ENCODE results near the gene LHPP. TPM values are rescaled to one million over a fixed set of nuclear protein-coding genes. Genes with fewer than 3 reads are reported as not detected.

Gene LHPP
- total RNA-seq, 1 donor from 2014 or later, result 19.6 TPM

DNA sequence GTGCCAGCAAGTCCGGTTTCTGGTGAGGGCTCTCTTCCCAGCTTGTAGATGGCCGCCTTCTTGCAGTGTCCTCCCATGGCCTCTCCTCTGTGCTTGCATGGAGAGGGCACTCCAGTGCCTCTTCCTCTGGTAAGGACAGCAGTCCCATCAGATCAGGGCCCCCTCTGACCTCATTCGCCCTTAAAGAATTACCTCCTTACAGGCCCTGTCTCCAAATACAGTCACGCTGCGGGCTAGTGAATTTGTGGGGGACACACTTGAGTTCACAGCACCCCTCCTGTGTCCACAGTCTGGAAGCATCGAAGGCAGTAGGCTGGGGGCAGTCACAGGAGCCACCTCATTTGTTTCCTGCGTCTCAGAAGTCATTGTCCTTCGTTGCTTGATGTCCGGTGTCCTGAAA lies 54.6 kb downstream of the LHPP start:
- peaks cover 8% of the 10 kb centered on the region for H3K9me3 Mint-ChIP-seq
- DNase-seq (ENCODE audit: low spot score in 2 of 2, unreplicated experiment in 2 of 2), result no peak
- H3K36me3 Mint-ChIP-seq, result peaks cover 7% of the 10 kb centered on the region
- TF ChIP-seq, protein P1, sequence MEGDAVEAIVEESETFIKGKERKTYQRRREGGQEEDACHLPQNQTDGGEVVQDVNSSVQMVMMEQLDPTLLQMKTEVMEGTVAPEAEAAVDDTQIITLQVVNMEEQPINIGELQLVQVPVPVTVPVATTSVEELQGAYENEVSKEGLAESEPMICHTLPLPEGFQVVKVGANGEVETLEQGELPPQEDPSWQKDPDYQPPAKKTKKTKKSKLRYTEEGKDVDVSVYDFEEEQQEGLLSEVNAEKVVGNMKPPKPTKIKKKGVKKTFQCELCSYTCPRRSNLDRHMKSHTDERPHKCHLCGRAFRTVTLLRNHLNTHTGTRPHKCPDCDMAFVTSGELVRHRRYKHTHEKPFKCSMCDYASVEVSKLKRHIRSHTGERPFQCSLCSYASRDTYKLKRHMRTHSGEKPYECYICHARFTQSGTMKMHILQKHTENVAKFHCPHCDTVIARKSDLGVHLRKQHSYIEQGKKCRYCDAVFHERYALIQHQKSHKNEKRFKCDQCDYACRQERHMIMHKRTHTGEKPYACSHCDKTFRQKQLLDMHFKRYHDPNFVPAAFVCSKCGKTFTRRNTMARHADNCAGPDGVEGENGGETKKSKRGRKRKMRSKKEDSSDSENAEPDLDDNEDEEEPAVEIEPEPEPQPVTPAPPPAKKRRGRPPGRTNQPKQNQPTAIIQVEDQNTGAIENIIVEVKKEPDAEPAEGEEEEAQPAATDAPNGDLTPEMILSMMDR (IDR thresholded peaks at IDR 0.05; ENCODE audit: unreplicated experiment), result no peak
- H3K4me3 Mint-ChIP-seq, result no peak overlapping the region
- no peaks in the 10 kb centered on the region for H3K27me3 Mint-ChIP-seq (ENCODE audit: low read depth)
- no peak overlapping the region for H3K27ac Mint-ChIP-seq
- no peaks in the 10 kb centered on the region for H3K4me1 Mint-ChIP-seq

- no peaks in the 10 kb centered on the region for H3K4me1 Mint-ChIP-seq
- no peak for DNase-seq (ENCODE audit: low spot score in 2 of 2, unreplicated experiment in 2 of 2)
- H3K9me3 Mint-ChIP-seq, result peaks cover 8% of the 10 kb centered on the region
- peaks cover 6% of the 10 kb centered on the region for H3K36me3 Mint-ChIP-seq
- no peak overlapping the region for H3K4me3 Mint-ChIP-seq
- no peaks in the 10 kb centered on the region for H3K27me3 Mint-ChIP-seq (ENCODE audit: low read depth)
- TF ChIP-seq, protein P1 (IDR thresholded peaks at IDR 0.05; ENCODE audit: unreplicated experiment), result no peak
- H3K27ac Mint-ChIP-seq, result no peak overlapping the region
Measured at GRCh38 chr10:124516746-124517397, 55.2 kb downstream of the LHPP start.

DNA sequence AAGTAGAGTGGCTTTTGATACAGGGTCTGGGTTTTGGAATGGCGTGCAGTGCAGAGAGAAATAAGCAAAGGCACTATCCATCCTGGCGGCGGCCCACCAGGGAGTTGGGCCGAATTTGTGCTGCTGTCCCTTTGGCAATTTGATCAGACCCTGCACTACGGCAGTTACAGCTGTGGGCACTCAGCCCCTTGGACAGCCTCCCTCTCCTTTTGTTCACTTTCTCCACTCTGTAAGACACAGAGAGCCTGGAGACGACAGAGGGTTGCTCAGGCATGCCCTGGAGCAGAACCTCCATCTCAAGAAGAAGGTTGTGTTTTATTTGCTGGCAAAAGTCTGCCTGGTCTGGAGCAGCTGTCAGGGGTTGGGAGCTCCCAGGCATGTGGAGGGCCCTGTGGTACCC lies 55.8 kb downstream of the LHPP start:
- H3K9me3 Mint-ChIP-seq, result peaks cover 8% of the 10 kb centered on the region
- H3K4me3 Mint-ChIP-seq, result no peak overlapping the region
- TF ChIP-seq, protein P1 (IDR thresholded peaks at IDR 0.05; ENCODE audit: unreplicated experiment), result no peak
- DNase-seq (ENCODE audit: low spot score in 2 of 2, unreplicated experiment in 2 of 2), result no peak
- H3K36me3 Mint-ChIP-seq, result peaks cover 6% of the 10 kb centered on the region
- no peak overlapping the region for H3K27ac Mint-ChIP-seq
- no peaks in the 10 kb centered on the region for H3K4me1 Mint-ChIP-seq
- H3K27me3 Mint-ChIP-seq (ENCODE audit: low read depth), result no peaks in the 10 kb centered on the region

DNA sequence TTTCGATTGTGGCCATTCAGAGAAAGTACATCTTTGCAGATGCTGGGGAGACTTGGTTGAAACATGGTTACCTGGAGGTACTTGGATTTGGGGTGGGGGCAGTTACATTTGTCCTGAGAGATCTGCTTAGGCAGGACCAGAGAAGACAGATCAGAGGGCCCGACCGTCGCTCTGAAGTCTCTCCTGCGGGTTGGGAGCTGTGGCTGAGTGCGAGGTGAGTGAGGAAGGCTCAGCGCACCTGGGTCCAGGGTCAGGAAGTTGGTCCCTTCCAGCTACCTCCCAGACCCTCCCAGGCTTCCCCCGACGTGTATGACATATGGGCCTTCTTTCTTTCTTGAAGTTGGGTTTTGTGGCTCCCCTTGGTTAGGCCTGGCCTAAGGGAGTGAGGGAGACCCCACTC lies 56.3 kb downstream of the LHPP start:
- no peak overlapping the region for H3K27ac Mint-ChIP-seq
- H3K9me3 Mint-ChIP-seq, result peaks cover 8% of the 10 kb centered on the region
- peaks cover 6% of the 10 kb centered on the region for H3K36me3 Mint-ChIP-seq
- no peaks in the 10 kb centered on the region for H3K27me3 Mint-ChIP-seq (ENCODE audit: low read depth)
- H3K4me1 Mint-ChIP-seq, result no peaks in the 10 kb centered on the region
- no peak overlapping the region for H3K4me3 Mint-ChIP-seq
- DNase-seq (ENCODE audit: low spot score in 2 of 2, unreplicated experiment in 2 of 2), result no peak
- TF ChIP-seq, protein P1 (IDR thresholded peaks at IDR 0.05; ENCODE audit: unreplicated experiment), result no peak

DNA sequence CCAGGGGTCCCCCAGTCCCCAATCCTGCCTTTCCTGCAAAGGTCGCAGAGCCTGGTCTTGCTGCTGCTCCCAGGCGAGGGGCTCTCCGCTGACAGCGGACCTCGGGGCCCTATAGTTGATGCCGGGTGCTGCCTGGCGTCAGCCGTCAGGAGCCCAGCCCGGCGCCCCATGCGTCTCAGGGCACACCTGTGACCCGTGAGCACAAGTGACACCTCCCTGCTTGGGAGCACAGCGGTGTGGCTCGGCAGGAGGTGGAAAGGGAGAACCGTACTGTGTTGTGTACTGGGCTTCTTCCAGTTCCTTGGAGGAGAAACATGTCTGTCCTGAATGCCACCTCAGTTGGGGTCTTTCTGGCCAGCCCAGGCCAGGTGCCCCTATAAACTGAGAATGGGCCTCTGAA lies 56.7 kb downstream of the LHPP start:
- Mint-ChIP-seq H3K4me1 (no peaks in the 10 kb centered on the region), H3K27ac (no peak overlapping the region), H3K9me3 (peaks cover 8% of the 10 kb centered on the region), H3K4me3 (no peak overlapping the region), H3K27me3 (ENCODE audit: low read depth) (no peaks in the 10 kb centered on the region), H3K36me3 (peaks cover 6% of the 10 kb centered on the region)
- DNase-seq (ENCODE audit: low spot score in 2 of 2, unreplicated experiment in 2 of 2), result no peak
- TF ChIP-seq, protein P1 (IDR thresholded peaks at IDR 0.05; ENCODE audit: unreplicated experiment), result no peak
